HG02970 (cell line): ENCODE data around the gene ST8SIA2.

Experiments
- ATAC-seq: cut with Tn5 transposase; IDR thresholded peaks from one replicate; pipeline ENCODE4 v1.9.1; 2021; ENCODE audit warnings: mild to moderate bottlenecking, moderate library complexity, moderate number of reproducible peaks; ENCODE audit not compliant: unreplicated experiment, low FRiP score

The ST8SIA2 gene

DNA sequence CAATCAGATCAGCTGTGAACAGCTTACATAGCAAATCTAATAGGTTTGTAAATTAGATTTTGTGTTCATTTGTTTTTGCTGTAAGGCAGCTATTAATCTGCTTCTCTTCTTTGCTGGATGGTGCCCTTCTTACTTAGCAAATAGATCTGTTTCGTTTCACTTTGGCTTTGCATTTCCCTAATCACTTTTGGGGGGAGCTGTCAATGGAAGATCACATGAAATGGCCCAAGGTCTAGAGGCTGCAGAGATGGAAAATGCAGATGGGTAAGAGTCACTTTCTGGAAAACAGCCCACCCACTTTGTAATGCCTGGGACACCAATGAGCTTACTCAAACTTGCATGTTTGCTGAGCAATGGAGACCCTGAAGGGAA is 36.4 kb downstream of the ST8SIA2 start:
- ATAC-seq: no peak

GRCh38 chr15:92435145-92435544 is 41.5 kb downstream of the ST8SIA2 start:
- no peak for ATAC-seq

- no peak for ATAC-seq
Measured at GRCh38 chr15:92438471-92438870, 44.8 kb downstream of the ST8SIA2 start.

DNA sequence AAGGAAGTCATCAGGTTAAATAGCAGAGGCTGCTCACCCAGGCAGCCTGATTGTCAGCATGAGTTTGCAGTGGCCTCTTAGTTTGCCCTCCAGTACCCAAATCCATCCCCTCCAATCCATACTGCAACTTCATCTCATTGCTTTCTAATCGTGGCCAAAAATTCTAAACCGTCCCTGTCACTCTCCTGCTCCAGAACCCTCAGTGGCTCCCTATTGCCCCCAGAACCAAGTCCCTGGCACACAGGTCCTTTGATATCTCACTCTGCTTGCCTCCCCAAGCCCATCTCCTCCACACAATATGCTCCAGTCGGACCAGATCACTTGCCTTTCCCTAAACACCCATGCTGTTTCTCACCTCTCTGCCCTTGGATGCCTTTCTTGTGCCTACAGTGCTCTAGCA is 49.7 kb downstream of the ST8SIA2 start:
- ATAC-seq: no peak

DNA sequence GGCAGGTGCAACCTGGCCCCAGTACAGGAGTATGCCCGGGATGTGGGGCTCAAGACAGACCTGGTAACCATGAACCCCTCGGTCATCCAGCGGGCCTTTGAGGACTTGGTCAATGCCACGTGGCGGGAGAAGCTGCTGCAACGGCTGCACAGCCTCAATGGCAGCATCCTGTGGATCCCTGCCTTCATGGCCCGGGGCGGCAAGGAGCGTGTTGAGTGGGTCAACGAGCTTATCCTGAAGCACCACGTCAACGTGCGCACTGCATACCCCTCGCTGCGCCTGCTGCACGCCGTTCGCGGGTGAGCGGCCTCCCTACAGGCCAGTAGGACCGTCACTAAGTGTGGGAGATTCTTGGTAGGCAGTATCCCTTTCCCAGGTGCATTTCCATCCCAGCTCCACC is 51.0 kb downstream of the ST8SIA2 start:
- ATAC-seq: no peak

- ATAC-seq: no peak
Measured at GRCh38 chr15:92448370-92448769, 54.7 kb downstream of the ST8SIA2 start.

DNA sequence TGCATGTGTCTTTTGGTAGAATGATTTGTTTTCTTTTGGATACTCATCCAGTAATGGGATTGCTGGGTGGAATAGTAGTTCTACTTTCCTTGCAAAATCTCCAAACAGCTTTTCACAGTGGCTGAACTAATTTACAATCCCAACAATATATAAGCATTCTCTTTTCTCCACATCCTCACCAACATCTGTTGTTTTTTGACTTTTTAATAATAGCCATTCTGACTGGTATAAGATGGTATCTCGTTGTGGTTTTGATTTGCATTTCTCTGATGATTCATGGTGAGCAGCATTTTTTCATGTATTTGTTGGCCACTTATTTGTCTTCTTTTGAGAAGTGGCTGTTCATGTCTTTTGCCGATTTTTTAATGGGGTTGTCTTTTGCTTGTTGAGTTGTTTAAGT is 55.8 kb downstream of the ST8SIA2 start:
- no peak for ATAC-seq

DNA sequence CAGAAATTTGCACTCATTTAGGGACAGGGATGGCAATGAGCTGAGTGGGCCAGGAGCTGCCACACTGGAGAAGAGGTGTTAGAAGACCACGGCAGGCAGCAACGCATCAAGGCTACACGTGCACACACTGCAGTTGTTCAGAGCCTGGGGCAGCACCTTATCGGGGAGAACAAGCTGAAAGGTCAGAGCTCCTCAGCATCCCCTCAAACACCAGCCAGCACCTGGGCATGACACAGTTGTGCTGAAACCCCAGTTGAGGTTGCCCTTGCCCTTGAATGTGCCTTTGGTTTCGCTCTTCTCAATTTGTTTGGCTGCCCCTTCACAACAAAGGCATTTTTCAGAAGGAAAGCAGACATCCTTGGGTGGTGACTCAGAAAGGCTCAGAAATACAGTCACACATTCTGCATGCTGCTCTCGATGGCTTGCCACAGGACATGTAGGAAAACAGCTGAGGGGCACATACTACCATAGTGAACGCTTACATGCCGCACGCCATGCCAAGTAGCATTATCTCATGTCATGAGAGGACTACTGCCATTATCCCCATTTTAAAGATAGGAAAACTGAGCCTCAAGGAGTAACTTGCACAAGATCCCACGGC is 57.6 kb downstream of the ST8SIA2 start:
- ATAC-seq: no peak

GRCh38 chr15:92452143-92452542 is 58.5 kb downstream of the ST8SIA2 start:
- no peak for ATAC-seq

- no peak for ATAC-seq
Measured at GRCh38 chr15:92453607-92454006, 59.9 kb downstream of the ST8SIA2 start.

DNA sequence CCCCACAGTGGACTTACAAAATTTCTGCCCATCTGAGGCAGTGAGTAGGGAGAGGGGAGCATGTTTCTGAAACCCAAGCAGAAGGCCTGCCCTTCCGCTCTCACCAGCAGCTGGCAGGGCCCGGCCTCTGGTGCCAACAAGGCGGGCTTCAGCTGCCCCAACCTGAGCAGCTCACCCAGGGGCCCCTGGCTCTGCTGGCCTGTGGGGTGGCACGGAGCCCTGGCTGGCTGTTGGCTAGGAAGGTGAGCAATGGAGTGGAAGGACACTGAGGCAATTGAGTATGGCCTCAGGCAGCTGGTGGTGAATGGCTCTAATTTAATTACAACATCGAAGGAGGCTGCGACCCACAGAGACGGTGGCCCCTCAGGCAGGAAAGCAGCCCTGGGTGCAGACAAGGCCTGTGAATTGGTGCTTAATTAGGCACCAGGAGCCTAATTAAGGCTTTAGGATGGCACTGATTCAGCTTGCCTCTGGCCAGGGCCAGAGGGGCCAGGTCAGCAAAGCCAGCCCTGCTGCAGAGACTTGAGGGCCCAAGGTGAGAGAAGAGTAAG is 60.9 kb downstream of the ST8SIA2 start:
- ATAC-seq: no peak

GRCh38 chr15:92455271-92455670 is 61.6 kb downstream of the ST8SIA2 start:
- ATAC-seq: no peak

- no peak for ATAC-seq
Measured at GRCh38 chr15:92457471-92458041, 63.9 kb downstream of the ST8SIA2 start.

- no peak for ATAC-seq
Measured at GRCh38 chr15:92460023-92460422, 66.3 kb downstream of the ST8SIA2 start.

- no peak for ATAC-seq
Measured at GRCh38 chr15:92462424-92463125, 68.9 kb downstream of the ST8SIA2 start.

GRCh38 chr15:92463352-92463751 is 69.7 kb downstream of the ST8SIA2 start:
- no peak for ATAC-seq

DNA sequence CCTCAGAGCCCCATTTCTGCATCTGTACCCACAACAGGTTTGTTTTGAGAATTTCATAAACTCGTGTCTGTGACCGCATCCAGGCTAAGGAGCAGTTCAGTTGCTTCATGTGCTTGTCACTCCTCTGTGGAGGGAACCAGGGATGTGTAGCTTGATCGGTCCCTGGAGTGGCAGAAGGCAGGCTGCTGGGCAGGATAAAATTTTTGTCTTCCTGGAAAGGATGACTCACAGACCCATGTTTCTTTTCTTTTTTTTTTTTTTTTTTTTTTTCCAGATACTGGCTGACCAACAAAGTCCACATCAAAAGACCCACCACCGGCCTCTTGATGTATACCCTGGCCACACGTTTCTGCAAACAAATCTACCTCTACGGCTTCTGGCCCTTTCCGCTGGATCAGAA is 70.1 kb downstream of the ST8SIA2 start:
- ATAC-seq: no peak

DNA sequence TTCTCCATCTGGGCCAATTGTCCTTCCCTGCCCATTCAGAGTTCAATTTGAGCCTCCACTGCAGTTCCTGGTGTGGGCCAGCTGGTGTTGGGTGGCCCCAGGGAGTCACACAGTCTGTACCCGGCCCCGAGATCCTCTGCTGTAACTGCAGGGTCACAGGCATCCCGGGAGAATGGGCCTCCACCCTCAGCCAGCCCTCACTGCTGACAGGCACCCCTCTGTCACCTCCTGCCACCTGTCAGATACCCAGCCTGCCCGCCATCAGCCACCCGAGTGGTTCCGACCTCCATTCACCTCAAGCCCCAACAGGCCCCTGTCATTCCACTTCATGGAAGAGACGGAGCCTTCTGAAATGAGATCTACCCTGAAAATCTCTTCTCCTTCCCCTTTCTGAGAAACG is 73.2 kb downstream of the ST8SIA2 start:
- ATAC-seq: no peak

DNA sequence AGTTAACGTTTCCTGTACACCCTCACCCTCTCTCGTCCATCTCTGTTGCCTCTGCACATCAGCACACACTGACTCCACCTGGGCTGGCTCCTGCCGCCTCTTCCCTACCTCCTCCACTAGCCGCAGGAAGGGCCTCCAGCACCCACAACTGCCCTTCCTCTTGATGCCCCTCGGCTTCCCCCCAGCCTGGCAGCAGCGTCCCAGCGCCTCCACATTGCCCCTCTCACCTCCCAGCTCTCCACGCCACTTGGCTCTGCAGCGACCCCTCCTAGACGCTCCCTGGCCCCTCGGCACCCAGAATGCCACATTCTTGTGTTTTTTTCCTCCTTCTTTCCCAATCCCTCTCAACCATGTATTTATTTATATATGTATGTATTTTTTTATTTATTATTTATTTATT is 73.6 kb downstream of the ST8SIA2 start:
- no peak for ATAC-seq

DNA sequence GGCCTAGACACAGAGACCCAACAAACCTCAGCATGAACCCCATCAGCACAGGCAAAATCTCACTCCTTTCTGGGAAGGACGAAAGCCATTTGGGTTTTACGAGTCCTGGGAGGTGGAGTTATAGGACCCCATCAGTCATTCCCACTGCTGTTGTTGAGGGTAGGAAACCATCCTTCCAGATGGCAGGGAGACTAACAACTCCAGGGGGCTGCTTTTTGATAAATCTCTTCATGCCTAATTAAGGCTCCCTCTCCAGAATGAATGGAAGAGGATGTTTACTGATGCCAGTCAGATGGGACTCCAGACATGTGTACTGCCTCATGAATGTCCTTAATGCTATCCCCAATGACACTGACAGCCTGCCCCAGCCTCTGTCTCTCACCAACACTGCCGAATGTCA is 75.3 kb downstream of the ST8SIA2 start:
- no peak for ATAC-seq

DNA sequence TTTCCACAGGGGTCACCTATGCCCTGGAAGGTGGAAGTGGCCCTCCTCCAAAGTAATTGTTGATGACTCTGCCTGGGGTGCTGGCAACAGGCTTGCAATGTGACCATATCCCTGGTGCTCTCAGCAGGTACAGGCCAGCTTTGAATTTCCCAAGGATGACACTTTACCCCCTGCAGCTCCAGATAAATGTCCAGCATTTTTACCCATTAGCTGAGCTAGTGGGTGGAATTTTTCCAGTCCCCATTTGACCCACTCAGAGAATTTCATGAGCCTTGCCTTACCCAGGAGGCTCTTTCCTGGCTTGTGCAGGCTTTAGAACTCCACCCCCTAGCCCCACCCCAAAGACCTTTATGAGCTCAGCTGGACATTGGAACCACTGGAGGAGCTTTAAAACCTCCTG is 77.6 kb downstream of the ST8SIA2 start:
- no peak for ATAC-seq

- no peak for ATAC-seq
Measured at GRCh38 chr15:92473756-92474155, 80.1 kb downstream of the ST8SIA2 start.
